SJCRH30 (cell line): ENCODE results near the gene CALN1. TPM values are rescaled to one million over a fixed set of nuclear protein-coding genes. Genes with fewer than 3 reads are reported as not detected.
A peak's percentile ranks its signal among the peaks of the same experiment; 100 is the strongest.
"Not testable (repeated sequence)": the region's sequence is repeated elsewhere in the genome, so short reads cannot be mapped to it uniquely, and the experiment has no call there.

ENCODE experiments used
- DNase-seq, 2 experiments: peaks; one replicate each; pipeline ENCODE4 v3.0.0-alpha.2; 2015 to 2020
- H3K27ac ChIP-seq: fragments of 250-450 bp; sonication (Bioruptor Pico); 2 replicates; pipeline ENCODE4 v1.5.1; 2020; ENCODE audit warnings: mild to moderate bottlenecking, moderate library complexity
- H3K27me3 ChIP-seq: fragments of 250-450 bp; sonication (Bioruptor Pico); 2 replicates; pipeline ENCODE4 v1.5.1; 2020; ENCODE audit warnings: mild to moderate bottlenecking, moderate library complexity
- H3K36me3 ChIP-seq: fragments of 250-450 bp; sonication (Bioruptor Pico); 2 replicates; pipeline ENCODE4 v1.5.1; 2020; ENCODE audit warnings: mild to moderate bottlenecking, moderate library complexity
- H3K4me1 ChIP-seq: fragments of 250-450 bp; sonication (Bioruptor Pico); 2 replicates; pipeline ENCODE4 v1.5.1; 2020; ENCODE audit warnings: mild to moderate bottlenecking, moderate library complexity
- H3K4me3 ChIP-seq: fragments of 250-450 bp; sonication (Bioruptor Pico); 2 replicates; pipeline ENCODE4 v1.5.1; 2020; ENCODE audit warnings: mild to moderate bottlenecking, moderate library complexity
- H3K9me3 ChIP-seq: fragments of 250-450 bp; sonication (Bioruptor Pico); replicated peaks from 2 replicates; pipeline ENCODE4 v1.5.1; 2020; ENCODE audit warnings: mild to moderate bottlenecking, moderate library complexity
- total RNA-seq: library from RNA; depleted of rRNA; stranded (reverse); fragments of >200 nt; shearing (Covaris generic); gene quantifications from 2 replicates; pipeline ENCODE4 v1.2.3, GENCODE V29; 2014; rRNA removed

The CALN1 gene
- 0.02 TPM in 1 of 2 replicates, not detected in the other for total RNA-seq

DNA sequence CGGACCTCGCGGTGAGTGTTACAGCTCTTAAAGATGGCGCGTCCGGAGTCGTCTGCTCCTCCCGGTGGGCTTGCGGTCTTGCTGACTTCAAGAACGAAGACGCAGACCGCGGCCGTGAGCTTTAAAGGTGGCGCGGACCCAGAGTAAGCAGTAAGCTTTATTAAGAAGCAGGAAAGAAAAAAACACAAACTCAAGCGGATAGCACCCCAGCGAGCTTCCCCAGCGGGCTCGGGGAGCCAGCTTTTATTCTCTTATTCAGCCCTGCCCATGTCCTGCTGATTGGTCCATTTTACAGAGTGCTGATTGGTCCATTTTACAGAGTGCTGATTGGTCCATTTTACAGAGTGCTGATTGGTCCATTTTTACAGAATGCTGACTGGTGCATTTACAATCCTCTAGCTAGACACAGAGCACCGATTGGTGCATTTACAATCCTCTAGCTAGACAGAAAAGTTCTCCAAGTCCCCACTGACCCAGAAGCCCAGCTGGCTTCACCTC lies at the start of gene CALN1:
Gene CALN1 (minus strand): TSS at position 218 of the 498 bp plus-strand sequence.
- not testable (repeated sequence) for H3K36me3 ChIP-seq, H3K4me1 ChIP-seq, DNase-seq, H3K27ac ChIP-seq, H3K27me3 ChIP-seq, H3K9me3 ChIP-seq, H3K4me3 ChIP-seq

GRCh38 chr7:72453471-72453870 lies 41.3 kb upstream of the CALN1 start:
- no peak for DNase-seq
- no peak overlapping the region for H3K27ac ChIP-seq

DNA sequence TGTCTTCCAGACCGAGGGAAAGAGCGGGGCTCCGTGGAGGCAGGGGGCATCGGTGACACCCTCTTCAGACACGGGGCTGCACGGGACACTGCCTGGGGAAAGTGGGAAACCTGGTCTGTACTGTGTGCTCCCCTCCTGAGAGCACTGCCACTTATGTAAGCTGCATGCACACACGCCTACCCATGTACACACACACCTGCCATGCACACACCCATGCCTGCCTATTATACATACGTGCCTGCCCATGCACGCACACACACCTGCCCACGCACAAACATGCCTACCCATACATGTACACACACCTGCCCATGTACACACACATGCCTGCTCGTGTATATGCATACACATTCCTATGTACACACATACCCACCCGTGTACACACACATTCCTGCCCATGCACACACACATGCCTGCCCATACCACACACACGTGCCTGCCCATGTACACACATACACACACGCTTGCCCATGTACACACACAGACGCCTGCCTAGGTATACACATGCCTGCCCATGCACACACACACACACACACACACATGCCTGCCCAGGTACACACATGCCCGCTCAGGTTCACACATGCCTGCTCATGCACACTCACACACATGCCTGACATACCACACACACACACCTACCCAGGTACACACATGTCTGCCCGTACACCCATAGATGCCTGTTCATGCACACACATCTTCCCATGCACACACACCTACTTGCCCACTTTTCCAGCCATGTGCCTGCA lies 35.5 kb upstream of the CALN1 start:
- 0 out of 2 replicates have a peak, but pooled peaks cover 6% of the 10 kb centered on the region for H3K4me1 ChIP-seq
- peaks cover 4% of the 10 kb centered on the region for H3K27me3 ChIP-seq
- no peaks in the 10 kb centered on the region for H3K9me3 ChIP-seq
- H3K36me3 ChIP-seq: no peaks in the 10 kb centered on the region
- H3K4me3 ChIP-seq: no peak overlapping the region
- no peak for DNase-seq
- H3K27ac ChIP-seq: no peak overlapping the region

More at GRCh38 chr7:72453471-72453870, 41.3 kb upstream of the CALN1 start:
- H3K4me1 ChIP-seq: no peaks in the 10 kb centered on the region
- no peak overlapping the region for H3K4me3 ChIP-seq
- 0 out of 2 replicates have a peak, but pooled peaks cover 3% of the 10 kb centered on the region for H3K27me3 ChIP-seq
- H3K36me3 ChIP-seq: no peaks in the 10 kb centered on the region
- no peaks in the 10 kb centered on the region for H3K9me3 ChIP-seq

GRCh38 chr7:72446591-72447462 lies 34.7 kb upstream of the CALN1 start:
- DNase-seq: peak; percentile 19 to 41
- no peaks in the 10 kb centered on the region for H3K9me3 ChIP-seq
- peaks cover 4% of the 10 kb centered on the region for H3K27me3 ChIP-seq
- no peak overlapping the region for H3K27ac ChIP-seq
- peak overlapping the region; percentile 14; the same call in 1 of the 2 replicates for H3K4me3 ChIP-seq
- 0 out of 2 replicates have a peak, but pooled peaks cover 6% of the 10 kb centered on the region for H3K4me1 ChIP-seq
- no peaks in the 10 kb centered on the region for H3K36me3 ChIP-seq

- Histone ChIP-seq H3K9me3 (no peaks in the 10 kb centered on the region), H3K36me3 (no peaks in the 10 kb centered on the region), H3K4me3 (no peak overlapping the region; the same call in 1 of the 2 replicates), H3K4me1 (0 out of 2 replicates have a peak, but pooled peaks cover 6% of the 10 kb centered on the region), H3K27me3 (peaks cover 4% of the 10 kb centered on the region), H3K27ac (no peak overlapping the region)
- DNase-seq: no peak
Observed at GRCh38 chr7:72446131-72446530, 34.0 kb upstream of the CALN1 start.

GRCh38 chr7:72445580-72445979 lies 33.4 kb upstream of the CALN1 start:
- H3K9me3 ChIP-seq: no peaks in the 10 kb centered on the region
- no peak for DNase-seq
- no peak overlapping the region for H3K27ac ChIP-seq
- H3K4me1 ChIP-seq: 0 out of 2 replicates have a peak, but pooled peaks cover 6% of the 10 kb centered on the region
- peaks cover 4% of the 10 kb centered on the region for H3K27me3 ChIP-seq
- H3K36me3 ChIP-seq: no peaks in the 10 kb centered on the region
- H3K4me3 ChIP-seq: no peak overlapping the region

DNA sequence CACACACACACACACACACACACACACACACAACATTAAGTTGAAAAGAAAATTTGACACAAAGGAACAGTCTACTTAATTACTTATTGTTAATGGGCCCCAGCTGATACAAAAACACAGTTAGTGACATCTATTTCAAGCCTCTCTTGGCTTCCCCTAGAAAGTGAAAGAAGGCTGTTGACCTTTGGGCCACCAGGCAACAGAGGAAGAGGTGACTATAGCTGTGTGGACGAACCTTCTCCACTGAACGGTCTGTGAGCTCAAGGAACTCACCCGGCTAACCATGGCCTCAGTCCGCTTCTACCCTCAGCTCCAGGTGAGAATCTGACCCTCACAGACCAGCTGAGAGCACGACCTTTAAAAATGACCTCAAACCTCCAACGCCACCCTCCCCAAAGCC lies 32.9 kb upstream of the CALN1 start:
- no peaks in the 10 kb centered on the region for H3K36me3 ChIP-seq
- DNase-seq: no peak
- H3K4me1 ChIP-seq: 0 out of 2 replicates have a peak, but pooled peaks cover 6% of the 10 kb centered on the region
- no peak overlapping the region for H3K4me3 ChIP-seq
- H3K9me3 ChIP-seq: no peaks in the 10 kb centered on the region
- H3K27me3 ChIP-seq: peaks cover 4% of the 10 kb centered on the region
- no peak overlapping the region for H3K27ac ChIP-seq

- H3K4me3 ChIP-seq: no peak overlapping the region
- DNase-seq: no peak
- H3K27me3 ChIP-seq: peaks cover 4% of the 10 kb centered on the region
- H3K36me3 ChIP-seq: no peaks in the 10 kb centered on the region
- H3K4me1 ChIP-seq: 0 out of 2 replicates have a peak, but pooled peaks cover 6% of the 10 kb centered on the region
- H3K27ac ChIP-seq: no peak overlapping the region
- no peaks in the 10 kb centered on the region for H3K9me3 ChIP-seq
Observed at GRCh38 chr7:72444026-72444776, 32.1 kb upstream of the CALN1 start.

- no peak overlapping the region for H3K4me3 ChIP-seq
- no peaks in the 10 kb centered on the region for H3K36me3 ChIP-seq
- no peak overlapping the region for H3K27ac ChIP-seq
- no peaks in the 10 kb centered on the region for H3K9me3 ChIP-seq
- 0 out of 2 replicates have a peak, but pooled peaks cover 6% of the 10 kb centered on the region for H3K4me1 ChIP-seq
- peaks cover 4% of the 10 kb centered on the region for H3K27me3 ChIP-seq
- DNase-seq: no peak
Observed at GRCh38 chr7:72441791-72442190, 29.7 kb upstream of the CALN1 start.

DNA sequence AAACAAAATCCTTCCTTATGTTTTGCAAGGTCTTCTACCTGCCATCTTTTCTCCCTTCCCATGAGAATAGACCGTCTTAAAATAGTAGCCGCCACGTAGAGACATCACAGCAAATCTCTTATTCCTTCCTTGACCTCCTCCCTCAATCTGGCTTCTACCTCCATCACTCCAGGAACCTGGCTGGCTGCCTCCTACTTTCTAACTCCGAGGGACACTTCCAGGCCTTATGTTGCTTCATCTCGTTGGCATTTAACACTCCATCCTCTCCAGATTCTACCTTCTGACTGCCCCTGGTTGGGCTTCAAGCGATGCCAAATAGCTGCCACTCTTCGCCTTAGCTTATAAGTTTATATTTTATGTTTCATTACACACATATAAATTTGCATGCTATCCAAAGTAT lies 26.4 kb upstream of the CALN1 start:
- no peak overlapping the region for H3K27ac ChIP-seq
- H3K4me3 ChIP-seq: no peak overlapping the region
- no peaks in the 10 kb centered on the region for H3K36me3 ChIP-seq
- no peaks in the 10 kb centered on the region for H3K27me3 ChIP-seq
- peaks cover 9% of the 10 kb centered on the region for H3K4me1 ChIP-seq
- H3K9me3 ChIP-seq: no peaks in the 10 kb centered on the region
- no peak for DNase-seq

GRCh38 chr7:72437610-72438009 lies 25.5 kb upstream of the CALN1 start:
- no peak overlapping the region for H3K27ac ChIP-seq
- no peaks in the 10 kb centered on the region for H3K9me3 ChIP-seq
- H3K36me3 ChIP-seq: no peaks in the 10 kb centered on the region
- H3K4me1 ChIP-seq: peaks cover 9% of the 10 kb centered on the region
- no peaks in the 10 kb centered on the region for H3K27me3 ChIP-seq
- H3K4me3 ChIP-seq: no peak overlapping the region
- no peak for DNase-seq

DNA sequence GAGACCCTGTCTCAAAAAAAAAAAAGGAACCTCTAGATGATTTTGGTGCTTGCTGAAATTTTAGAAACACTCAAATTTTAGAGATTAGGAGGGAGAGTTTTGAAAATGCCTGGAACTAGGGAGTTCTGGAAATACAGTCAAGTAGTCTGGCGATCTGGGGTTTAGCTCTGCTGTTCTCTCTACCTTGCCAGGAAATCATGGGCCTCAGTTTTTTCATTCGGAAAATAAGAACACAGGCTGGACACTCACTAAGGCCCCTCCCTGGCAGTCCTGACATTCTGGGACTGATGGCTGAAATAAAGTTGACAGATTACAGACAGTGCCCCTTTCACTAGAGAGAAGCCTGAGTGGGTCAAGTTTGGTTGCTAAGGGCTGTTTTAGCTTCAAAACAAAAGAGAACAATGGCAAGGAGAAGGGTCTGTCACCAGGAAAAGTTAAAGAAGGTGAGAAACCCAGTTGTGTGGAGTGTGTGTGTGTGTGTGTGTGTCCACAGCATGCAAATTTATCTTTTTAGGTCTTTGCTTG lies 25.0 kb upstream of the CALN1 start:
- H3K27ac ChIP-seq: no peak overlapping the region
- H3K4me1 ChIP-seq: peaks cover 9% of the 10 kb centered on the region
- H3K36me3 ChIP-seq: no peaks in the 10 kb centered on the region
- H3K9me3 ChIP-seq: no peaks in the 10 kb centered on the region
- no peak for DNase-seq
- H3K4me3 ChIP-seq: no peak overlapping the region
- H3K27me3 ChIP-seq: no peaks in the 10 kb centered on the region

GRCh38 chr7:72435925-72436480 lies 23.9 kb upstream of the CALN1 start:
- Histone ChIP-seq H3K27me3 (no peaks in the 10 kb centered on the region), H3K36me3 (no peaks in the 10 kb centered on the region), H3K27ac (no peak overlapping the region), H3K4me3 (no peak overlapping the region), H3K9me3 (no peaks in the 10 kb centered on the region), H3K4me1 (peaks cover 9% of the 10 kb centered on the region)
- DNase-seq: no peak

GRCh38 chr7:72435366-72435765 lies 23.2 kb upstream of the CALN1 start:
- no peaks in the 10 kb centered on the region for H3K27me3 ChIP-seq
- no peaks in the 10 kb centered on the region for H3K9me3 ChIP-seq
- H3K4me1 ChIP-seq: peaks cover 9% of the 10 kb centered on the region
- peak; percentile 87 to 91 for DNase-seq
- no peak overlapping the region for H3K27ac ChIP-seq
- 0 out of 2 replicates have a peak overlapping the region, but pooled peaks have one; percentile 2 for H3K4me3 ChIP-seq
- H3K36me3 ChIP-seq: no peaks in the 10 kb centered on the region
